IMR-90 (cell line): Measurements from ENCODE around the gene LTBP1. TPM values are rescaled to one million over a fixed set of nuclear protein-coding genes. Genes with fewer than 3 reads are reported as not detected.
A peak's percentile ranks its signal among the peaks of the same experiment; 100 is the strongest.

Experiments used
- ATAC-seq: fragments of 200-7000 bp; cut with Tn5 transposase; 2 replicates; pipeline ENCODE4 v1.9.1; 2020; ENCODE audit warnings: low read depth, mild to moderate bottlenecking, moderate library complexity
- BruUV-seq: library from RNA; stranded (reverse); fragments of 400-500 nt; replicated peaks from 2 replicates; lab custom pipeline; 2021; lab: Mats Ljungman, UMichigan
- CTCF ChIA-PET: fragments of 300-600 bp; formaldehyde crosslinking; extraction: SDS; loops from one replicate; lab custom pipeline; 2021; ENCODE audit warnings: antibody characterized with exemption; lab: Yijun Ruan, JAX
- POLR2A ChIA-PET: fragments of 300-600 bp; sonication (Branson Sonifier 250); formaldehyde crosslinking; loops from one replicate; lab custom pipeline; 2022; ENCODE audit warnings: antibody characterized with exemption; ENCODE audit not compliant: unreplicated experiment; lab: Charles Lee
- DNase-seq: peaks from one replicate; pipeline ENCODE4 v3.0.0; 2013
- H2AFZ ChIP-seq: replicated peaks from 2 replicates; pipeline ENCODE3; 2013; ENCODE audit warnings: low read length, mild to moderate bottlenecking; ENCODE audit not compliant: poor library complexity
- H2AK5ac ChIP-seq: 2 replicates; pipeline ENCODE4 v1.6.1; 2013; ENCODE audit warnings: low read depth, low read length, inconsistent platforms
- H2AK9ac ChIP-seq: replicated peaks from 2 replicates; pipeline ENCODE3; 2013; ENCODE audit warnings: mild to moderate bottlenecking, low read depth, low read length, moderate library complexity; ENCODE audit not compliant: poor library complexity
- H2BK120ac ChIP-seq: 2 replicates; pipeline ENCODE4 v1.6.1; 2013; ENCODE audit warnings: low read depth, low read length, inconsistent platforms
- H2BK15ac ChIP-seq: 3 replicates; pipeline ENCODE4 v1.6.1; 2013; ENCODE audit warnings: low read depth, low read length, inconsistent platforms
- H2BK20ac ChIP-seq: 2 replicates; pipeline ENCODE4 v1.6.1; 2013; ENCODE audit warnings: low read depth, mild to moderate bottlenecking, inconsistent platforms, low read length, moderate library complexity
- H2BK5ac ChIP-seq: 2 replicates; pipeline ENCODE4 v1.6.1; 2013; ENCODE audit warnings: mild to moderate bottlenecking, low read depth, low read length, inconsistent platforms; ENCODE audit not compliant: poor library complexity, severe bottlenecking
- H3K14ac ChIP-seq: replicated peaks from 2 replicates; pipeline ENCODE4 v1.6.1; 2013; ENCODE audit warnings: low read depth, low read length, inconsistent platforms
- H3K18ac ChIP-seq: 2 replicates; pipeline ENCODE4 v1.6.1; 2013; ENCODE audit warnings: low read depth, low read length, control low read depth
- H3K23ac ChIP-seq: 2 replicates; pipeline ENCODE4 v1.6.1; 2013; ENCODE audit warnings: low read depth, low read length, inconsistent platforms
- H3K27ac ChIP-seq: 2 replicates; pipeline ENCODE4 v1.5.1; 2013; ENCODE audit warnings: mild to moderate bottlenecking, control low read depth, low read length; ENCODE audit not compliant: insufficient read depth
- H3K27me3 ChIP-seq: 2 replicates; pipeline ENCODE4 v1.6.1; 2013; ENCODE audit warnings: low read length; ENCODE audit not compliant: control insufficient read depth, insufficient read depth
- H3K36me3 ChIP-seq: 2 replicates; pipeline ENCODE4 v1.6.1; 2013; ENCODE audit warnings: low read length, mixed read lengths; ENCODE audit not compliant: control insufficient read depth, insufficient read depth
- H3K4ac ChIP-seq: 2 replicates; pipeline ENCODE4 v1.6.1; 2013; ENCODE audit warnings: low read depth, low read length, inconsistent platforms
- H3K4me1 ChIP-seq: 2 replicates; pipeline ENCODE4 v1.6.1; 2013; ENCODE audit warnings: low read length, mixed read lengths; ENCODE audit not compliant: control insufficient read depth, insufficient read depth
- H3K4me2 ChIP-seq: 2 replicates; pipeline ENCODE4 v1.6.1; 2013; ENCODE audit warnings: low read depth, mild to moderate bottlenecking, control low read depth, low read length, moderate library complexity
- H3K4me3 ChIP-seq: 2 replicates; pipeline ENCODE4 v1.5.1; 2013; ENCODE audit warnings: low read depth, mild to moderate bottlenecking, control low read depth, low read length, moderate library complexity; ENCODE audit not compliant: insufficient read depth
- H3K56ac ChIP-seq: 2 replicates; pipeline ENCODE4 v1.6.1; 2013; ENCODE audit warnings: low read length, inconsistent platforms; ENCODE audit not compliant: insufficient read depth; ENCODE audit errors: extremely low read depth
- H3K79me1 ChIP-seq, 2 experiments: 2 replicates each; pipeline ENCODE4 v1.6.1; 2013; ENCODE audit warnings: low read length in 2 of 2, inconsistent platforms in 1 of 2, low read depth in 1 of 2
- H3K9ac ChIP-seq: 2 replicates; pipeline ENCODE4 v1.6.1; 2013; ENCODE audit warnings: low read depth, low read length, control low read depth
- H3K9me1 ChIP-seq: 2 replicates; pipeline ENCODE4 v1.6.1; 2013; ENCODE audit warnings: low read length, inconsistent platforms; ENCODE audit not compliant: insufficient read depth
- H3K9me3 ChIP-seq: 2 replicates; pipeline ENCODE4 v1.6.1; 2013; ENCODE audit warnings: low read length; ENCODE audit not compliant: control insufficient read depth, insufficient read depth
- H4K20me1 ChIP-seq: 2 replicates; pipeline ENCODE4 v1.6.1; 2013; ENCODE audit warnings: low read length, inconsistent platforms; ENCODE audit not compliant: insufficient read depth
- H4K5ac ChIP-seq: 2 replicates; pipeline ENCODE4 v1.6.1; 2013; ENCODE audit warnings: mild to moderate bottlenecking, low read depth, low read length, control low read depth
- H4K8ac ChIP-seq, 2 experiments: 2 replicates each; pipeline ENCODE4 v1.6.1; 2013; ENCODE audit warnings: low read depth in 2 of 2, low read length in 2 of 2, control low read depth in 1 of 2, inconsistent platforms in 1 of 2
- H4K91ac ChIP-seq: 2 replicates; pipeline ENCODE4 v1.6.1; 2013; ENCODE audit warnings: low read depth, low read length, inconsistent platforms; ENCODE audit not compliant: insufficient read depth
- CEBPB ChIP-seq: IDR thresholded peaks from 2 replicates; pipeline ENCODE4 v1.6.1; 2012; ENCODE audit warnings: low read depth, low read length, improper control_type of control experiment
- SMC3 ChIP-seq: fragments of 150-350 bp; IDR thresholded peaks from 2 replicates; pipeline ENCODE4 v1.6.1; 2016; ENCODE audit warnings: low read depth, mild to moderate bottlenecking, antibody characterized with exemption, low read length, moderate library complexity
- WGBS, 2 experiments: methylation state at CpG; one replicate each; pipeline versions ENCODE4 v1.1.5 to v1.1.7; 2013; ENCODE audit warnings: missing lambda C conversion rate in 2 of 2; ENCODE audit not compliant: insufficient read length in 1 of 2; ENCODE audit errors: extremely low coverage in 2 of 2; 5-methylcytosine and 5-hydroxymethylcytosine counted together
- dilution Hi-C: fragments of 300-500 bp; cut with HindIII; formaldehyde crosslinking; loops from one replicate; pipeline ENCODE4 v1.14.3; 2018; ENCODE audit warnings: low sequenced_read_pairs; ENCODE audit not compliant: unreplicated experiment
- in situ Hi-C: fragments of 300-500 bp; cut with MboI; formaldehyde crosslinking; loops from 3 replicates; pipeline ENCODE4 v1.14.3; 2019; ENCODE audit warnings: low sequenced_read_pairs, inconsistent platforms, mixed read lengths
- intact Hi-C: fragments of 100-400 bp; cut with micrococcal nuclease; formaldehyde crosslinking; loops from 2 replicates; pipeline ENCODE4 v1.10.0; 2022
- polyA plus RNA-seq, 3 experiments: library from polyadenylated mRNA; depleted of rRNA; stranded (reverse); fragments of >200 nt; gene quantifications; 2 replicates each; pipeline ENCODE4 v1.2.3, GENCODE V29; 2012; ENCODE audit warnings: low replicate concordance in 1 of 3
- total RNA-seq: library from RNA; depleted of rRNA; stranded (reverse); fragments of >200 nt; gene quantifications from 2 replicates; pipeline ENCODE4 v1.2.3, GENCODE V29; 2012

LTBP1 gene
- total and polyA plus RNA-seq, 2 of the 4 experiments (the other 2 are of a cell fraction) = 235 to 326 TPM

DNA sequence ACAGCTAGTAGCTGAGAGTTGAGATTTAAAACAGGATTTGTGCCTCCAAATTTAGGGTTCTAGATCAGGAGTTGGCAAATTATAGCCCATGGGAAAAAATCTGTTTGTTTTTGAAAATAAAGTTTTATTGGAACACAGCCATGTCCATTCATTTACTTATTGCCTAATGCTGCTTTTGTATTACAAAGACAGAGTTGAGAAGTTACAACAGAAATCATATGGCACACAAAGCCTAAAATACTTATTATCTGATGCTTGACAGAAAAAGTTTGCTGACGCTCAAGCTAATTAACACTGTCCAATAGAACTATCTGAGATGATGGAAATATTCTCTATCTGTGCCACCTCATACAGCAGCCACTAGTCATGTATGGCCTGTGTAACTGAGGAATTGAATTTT lies 300.6 kb downstream of the LTBP1 start:
- Histone ChIP-seq H3K27me3 (no peaks in the 10 kb centered on the region), H3K4me1 (peaks cover 4% of the 10 kb centered on the region), H2AFZ (no peak overlapping the region), H3K79me1 (peaks cover 31 to 60% of the 10 kb centered on the region in 2 experiments), H4K20me1 (no peaks in the 10 kb centered on the region), H3K9me1 (peaks cover 15% of the 10 kb centered on the region), H3K9me3 (no peaks in the 10 kb centered on the region), H2AK9ac (no peak overlapping the region), H2BK20ac (no peak overlapping the region), H3K27ac (no peak overlapping the region), H3K56ac (no peak overlapping the region), H3K36me3 (peaks cover 22% of the 10 kb centered on the region), H4K8ac (peak overlapping the region in 1 of 2 experiments; percentile 44; a peak in 1 of 4 replicates), H2AK5ac (no peak overlapping the region), H3K9ac (no peak overlapping the region), H4K5ac (no peak overlapping the region), H4K91ac (no peak overlapping the region), H3K23ac (no peak overlapping the region), H3K14ac (no peak overlapping the region; the same call in 1 of the 2 replicates), H3K4me2 (no peak overlapping the region), H2BK15ac (no peak overlapping the region), H3K18ac (no peak overlapping the region), H3K4me3 (no peak overlapping the region), H3K4ac (no peak overlapping the region), H2BK5ac (no peak overlapping the region), H2BK120ac (no peak overlapping the region)
- ChIA-PET CTCF (interaction anchor here (1.3 kb wide), 1 partner anchor 9 kb away, joined by 3 read pairs; no protein-coding TSS in a partner anchor), POLR2A (no interaction called here)
- in situ Hi-C loops = no loop called here
- intact Hi-C loops = no loop called here
- no peak for DNase-seq
- dilution Hi-C loops = no loop called here
- no CpG with 5 or more reads among the region's 1 CpG for WGBS, 2 experiments
- BruUV-seq = no TSS peak
- TF ChIP-seq CEBPB (peak; percentile 59), SMC3 (no peak)
- ATAC-seq = no peak
